Measurements from ENCODE around the gene LRRC42.

Gene LRRC42

DNA sequence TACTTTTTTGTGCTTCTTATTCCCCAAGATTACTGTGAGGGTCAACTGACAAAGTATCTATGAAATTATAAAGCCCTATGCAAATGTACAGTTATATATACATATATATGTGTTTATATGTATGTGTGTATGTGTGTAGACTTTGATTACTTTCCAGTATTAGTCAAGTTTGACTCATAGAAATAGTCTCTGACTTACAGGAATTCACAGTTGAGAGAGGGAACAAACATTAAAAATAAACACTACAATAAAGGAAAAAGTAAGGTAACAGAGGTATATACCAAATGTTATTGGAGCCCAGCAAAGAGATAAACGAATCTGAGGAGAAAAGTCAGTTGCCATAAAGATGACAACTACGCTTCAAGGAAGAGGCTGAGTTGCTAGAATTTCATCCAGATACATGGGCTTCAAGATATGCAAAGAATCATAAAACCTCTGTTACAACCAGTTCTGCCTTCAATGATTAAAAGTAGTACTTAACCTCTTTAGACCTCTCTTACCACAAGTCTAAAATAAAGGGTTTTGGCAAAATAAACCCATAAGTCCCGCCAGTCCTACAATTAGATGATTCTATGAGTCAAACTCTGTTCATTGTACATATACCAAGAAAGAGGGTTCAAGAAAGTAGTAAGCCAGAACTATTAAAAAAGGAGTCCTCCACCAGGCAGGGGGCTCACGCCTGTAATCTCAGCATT lies 7.9 kb upstream of the LRRC42 start:
- no peaks in the 10 kb centered on the region for H3K4me1 ChIP-seq (ENCODE audit: control insufficient read depth, insufficient read depth, low read length)
- H3K4me3 ChIP-seq (ENCODE audit: low read depth, low read length) = no peak overlapping the region
- H3K9me3 ChIP-seq (ENCODE audit: control insufficient read depth, insufficient read depth, low read depth, low read length) = no peaks in the 10 kb centered on the region
- ChIA-PET POLR2A (interaction anchor here (0.7 to 2.1 kb wide), 2 partner anchors 7 to 9 kb away, joined by 5 to 6 read pairs; partner anchors contain the start of genes IFT25 and LRRC42), CTCF (interaction anchor here (0.6 kb wide), 1 partner anchor 80 kb away, joined by 6 read pairs; no protein-coding TSS in a partner anchor)
- H3K27ac ChIP-seq (ENCODE audit: extremely low read depth, low read depth, low read length) = no peak overlapping the region
- TF ChIP-seq REPIN1 (tag by site-specific recombination; IDR thresholded peaks at IDR 0.05; ENCODE audit: low read depth) = no peak
- TF ChIP-seq KLF8 (tag by site-specific recombination; IDR thresholded peaks at IDR 0.05) = no peak
- no peak for TF ChIP-seq HOXC10 (CRISPR knock-in tag; IDR thresholded peaks at IDR 0.05)
- TF ChIP-seq ZNF585B (tag by site-specific recombination; IDR thresholded peaks at IDR 0.05) = no peak
- TF ChIP-seq ZNF777 (tag by site-specific recombination; IDR thresholded peaks at IDR 0.05; ENCODE audit: borderline replicate concordance) = no peak
- TF ChIP-seq, protein P1, sequence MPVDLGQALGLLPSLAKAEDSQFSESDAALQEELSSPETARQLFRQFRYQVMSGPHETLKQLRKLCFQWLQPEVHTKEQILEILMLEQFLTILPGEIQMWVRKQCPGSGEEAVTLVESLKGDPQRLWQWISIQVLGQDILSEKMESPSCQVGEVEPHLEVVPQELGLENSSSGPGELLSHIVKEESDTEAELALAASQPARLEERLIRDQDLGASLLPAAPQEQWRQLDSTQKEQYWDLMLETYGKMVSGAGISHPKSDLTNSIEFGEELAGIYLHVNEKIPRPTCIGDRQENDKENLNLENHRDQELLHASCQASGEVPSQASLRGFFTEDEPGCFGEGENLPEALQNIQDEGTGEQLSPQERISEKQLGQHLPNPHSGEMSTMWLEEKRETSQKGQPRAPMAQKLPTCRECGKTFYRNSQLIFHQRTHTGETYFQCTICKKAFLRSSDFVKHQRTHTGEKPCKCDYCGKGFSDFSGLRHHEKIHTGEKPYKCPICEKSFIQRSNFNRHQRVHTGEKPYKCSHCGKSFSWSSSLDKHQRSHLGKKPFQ (tag by site-specific recombination; IDR thresholded peaks at IDR 0.05) = no peak
- TF ChIP-seq ZNF121 (tag by site-specific recombination; IDR thresholded peaks at IDR 0.05) = no peak
- no peak for TF ChIP-seq MYNN (tag by site-specific recombination; IDR thresholded peaks at IDR 0.05; ENCODE audit: borderline replicate concordance)
- no peak for TF ChIP-seq ZBTB48 (tag by site-specific recombination; IDR thresholded peaks at IDR 0.05)
- no peak for TF ChIP-seq ZNF600 (tag by site-specific recombination; IDR thresholded peaks at IDR 0.05)
- no peak for TF ChIP-seq SCRT1 (tag by site-specific recombination; IDR thresholded peaks at IDR 0.05; ENCODE audit: borderline replicate concordance)
- TF ChIP-seq ZNF214 (tag by site-specific recombination; IDR thresholded peaks at IDR 0.05; ENCODE audit: borderline replicate concordance) = no peak
- H3K36me3 ChIP-seq (ENCODE audit: control insufficient read depth in 2 of 2, insufficient read depth in 1 of 2, low read length in 2 of 2) = peaks cover 0 to 51% of the 10 kb centered on the region in 2 experiments; a peak in 1 of 3 replicates

DNA sequence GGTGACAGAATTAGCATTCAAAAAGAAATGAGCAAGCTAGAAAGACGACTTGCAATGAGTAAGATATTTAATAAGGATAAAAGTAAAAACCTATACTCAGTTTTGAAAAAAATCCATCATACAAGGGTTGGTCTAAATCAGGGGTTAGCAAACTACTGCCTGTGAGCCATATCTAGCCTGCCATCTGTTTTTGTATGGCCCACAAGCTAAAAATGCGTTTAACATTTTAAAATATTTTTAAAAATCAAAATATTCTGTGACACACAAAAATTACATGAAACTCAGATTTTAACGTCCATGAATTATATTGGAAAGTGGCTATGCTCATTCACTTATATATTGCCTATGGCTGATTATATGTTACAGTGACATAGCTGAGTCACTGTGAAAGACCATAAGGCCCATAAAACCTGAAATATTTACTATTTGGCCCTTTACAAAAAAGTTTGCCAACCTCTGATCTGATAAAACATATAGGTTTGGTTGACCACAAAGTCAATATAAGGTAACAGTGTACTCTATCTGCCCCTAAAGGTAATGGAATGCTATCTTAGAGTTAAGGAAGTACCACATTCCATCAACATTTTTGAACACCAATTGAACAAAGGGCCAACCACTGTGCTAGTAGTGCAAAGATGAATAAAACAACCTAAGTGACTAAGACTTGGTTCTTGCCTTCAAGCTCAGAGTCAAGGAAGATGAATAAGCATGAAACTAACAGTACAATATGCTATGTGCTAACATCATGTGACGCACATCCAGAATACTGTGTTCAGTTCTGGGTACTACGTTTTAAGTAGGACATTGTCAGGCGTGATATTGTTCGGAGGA lies 3.8 kb upstream of the LRRC42 start:
- H3K4me1 ChIP-seq (ENCODE audit: control insufficient read depth, insufficient read depth, low read length) = peaks cover 3% of the 10 kb centered on the region; the same call in 1 of the 2 replicates
- H3K27ac ChIP-seq (ENCODE audit: extremely low read depth, low read depth, low read length) = no peak overlapping the region
- CTCF ChIA-PET = interaction anchor here (0.6 to 2.3 kb wide), 3 partner anchors 17 to 81 kb away, joined by 3 to 8 read pairs (median 7); no protein-coding TSS in a partner anchor
- TF ChIP-seq ZNF747 (tag by site-specific recombination; IDR thresholded peaks at IDR 0.05) = no peak
- TF ChIP-seq SP2 (tag by site-specific recombination; IDR thresholded peaks at IDR 0.05) = no peak
- peaks cover 0 to 25% of the 10 kb centered on the region in 2 experiments; a peak in 2 of 3 replicates for H3K36me3 ChIP-seq (ENCODE audit: control insufficient read depth in 2 of 2, insufficient read depth in 1 of 2, low read length in 2 of 2)
- POLR2A ChIA-PET = interaction anchor here (1.1 kb wide), 1 partner anchor 34 kb away, joined by 5 read pairs; no protein-coding TSS in a partner anchor
- H3K9me3 ChIP-seq (ENCODE audit: control insufficient read depth, insufficient read depth, low read depth, low read length) = no peaks in the 10 kb centered on the region
- no peak overlapping the region for H3K4me3 ChIP-seq (ENCODE audit: low read depth, low read length)

DNA sequence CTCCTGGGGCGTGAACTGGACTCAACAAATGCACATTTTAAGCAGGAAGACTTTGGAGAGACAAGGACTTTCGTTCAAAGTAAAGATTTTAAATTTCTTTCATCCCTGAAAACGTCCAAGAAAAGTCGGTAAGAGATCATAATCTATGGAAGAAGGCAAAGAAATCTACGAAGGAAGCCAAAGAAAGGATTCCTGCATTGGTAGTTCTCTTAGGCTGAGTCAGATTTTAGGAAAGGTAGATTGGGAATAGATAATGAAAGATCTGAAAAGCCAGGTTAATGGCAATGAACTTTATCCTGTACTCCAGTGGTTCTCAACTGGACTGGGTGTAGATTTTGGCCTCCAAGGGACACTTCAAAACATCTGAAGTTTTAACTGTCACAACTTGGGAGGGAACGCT lies 3.1 kb upstream of the LRRC42 start:
- Histone ChIP-seq H3K4me3 (ENCODE audit: low read depth, low read length) (no peak overlapping the region), H3K9me3 (ENCODE audit: control insufficient read depth, insufficient read depth, low read depth, low read length) (no peaks in the 10 kb centered on the region), H3K36me3 (ENCODE audit: control insufficient read depth in 2 of 2, insufficient read depth in 1 of 2, low read length in 2 of 2) (peaks cover 0 to 23% of the 10 kb centered on the region in 2 experiments; a peak in 2 of 3 replicates), H3K4me1 (ENCODE audit: control insufficient read depth, insufficient read depth, low read length) (peaks cover 5% of the 10 kb centered on the region; the same call in 1 of the 2 replicates), H3K27ac (ENCODE audit: extremely low read depth, low read depth, low read length) (no peak overlapping the region)
- ChIA-PET POLR2A (interaction anchor here (0.6 to 1.1 kb wide), 2 partner anchors 21 to 33 kb away, joined by 5 read pairs; no protein-coding TSS in a partner anchor), CTCF (interaction anchor here (1.7 to 2.3 kb wide), 2 partner anchors 16 to 82 kb away, joined by 7 to 8 read pairs; no protein-coding TSS in a partner anchor)
- no peak for TF ChIP-seq OSR2 (tag by site-specific recombination; IDR thresholded peaks at IDR 0.05)
